OCI-LY1 (cell line): Measurements from ENCODE around the gene GMPPA.

Experiments
- EZH2 ChIP-seq: fragments of 200-600 bp; sonication (generic), shearing (Covaris generic); IDR thresholded peaks from 2 replicates; pipeline ENCODE4 v1.8.0; 2017; ENCODE audit warnings: borderline replicate concordance, mixed run types, mild to moderate bottlenecking, antibody characterized with exemption, low read length, moderate library complexity, mixed read lengths
- TF ChIP-seq, protein P1 (sequence below): fragments of 200-600 bp; sonication (generic), shearing (Covaris generic); IDR thresholded peaks from 2 replicates; pipeline ENCODE4 v1.5.1; 2017; ENCODE audit warnings: mild to moderate bottlenecking, antibody characterized with exemption, low read length, moderate library complexity, mixed read lengths

DNA sequence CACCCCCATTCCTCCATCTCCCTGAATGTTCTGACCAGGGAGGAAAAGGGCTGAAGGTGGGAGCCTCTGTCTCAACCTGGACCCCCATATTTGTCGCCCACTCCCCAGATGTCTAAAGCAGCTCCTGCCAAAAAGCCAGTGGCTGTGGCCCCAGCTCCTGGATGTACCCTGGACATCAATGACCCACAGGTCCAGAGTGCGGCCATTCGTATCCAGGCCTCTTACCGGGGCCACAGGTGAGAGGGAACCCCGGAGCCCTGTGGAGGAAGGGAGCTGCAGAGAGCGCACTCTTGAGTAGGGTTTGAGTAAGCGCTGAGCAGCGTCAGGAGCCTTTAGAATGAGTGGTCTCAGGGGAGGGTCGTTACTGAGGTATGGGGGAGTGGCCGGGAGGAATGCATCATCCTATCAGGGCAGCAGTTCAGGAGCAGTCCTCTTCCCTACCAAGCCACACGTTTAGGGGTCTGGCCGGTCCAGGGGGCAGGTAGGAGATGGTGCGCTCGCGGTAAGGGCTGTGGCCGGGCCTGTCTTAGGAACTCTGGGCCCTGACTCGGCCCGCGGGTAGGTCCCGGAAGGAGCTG is 2.4 kb upstream of the GMPPA start:
- TF ChIP-seq, protein P1, sequence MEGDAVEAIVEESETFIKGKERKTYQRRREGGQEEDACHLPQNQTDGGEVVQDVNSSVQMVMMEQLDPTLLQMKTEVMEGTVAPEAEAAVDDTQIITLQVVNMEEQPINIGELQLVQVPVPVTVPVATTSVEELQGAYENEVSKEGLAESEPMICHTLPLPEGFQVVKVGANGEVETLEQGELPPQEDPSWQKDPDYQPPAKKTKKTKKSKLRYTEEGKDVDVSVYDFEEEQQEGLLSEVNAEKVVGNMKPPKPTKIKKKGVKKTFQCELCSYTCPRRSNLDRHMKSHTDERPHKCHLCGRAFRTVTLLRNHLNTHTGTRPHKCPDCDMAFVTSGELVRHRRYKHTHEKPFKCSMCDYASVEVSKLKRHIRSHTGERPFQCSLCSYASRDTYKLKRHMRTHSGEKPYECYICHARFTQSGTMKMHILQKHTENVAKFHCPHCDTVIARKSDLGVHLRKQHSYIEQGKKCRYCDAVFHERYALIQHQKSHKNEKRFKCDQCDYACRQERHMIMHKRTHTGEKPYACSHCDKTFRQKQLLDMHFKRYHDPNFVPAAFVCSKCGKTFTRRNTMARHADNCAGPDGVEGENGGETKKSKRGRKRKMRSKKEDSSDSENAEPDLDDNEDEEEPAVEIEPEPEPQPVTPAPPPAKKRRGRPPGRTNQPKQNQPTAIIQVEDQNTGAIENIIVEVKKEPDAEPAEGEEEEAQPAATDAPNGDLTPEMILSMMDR: no peak
- TF ChIP-seq EZH2: no peak
